GM18508 (cell line): ENCODE results near the gene RTL5.

Source experiments
- ATAC-seq: cut with Tn5 transposase; IDR thresholded peaks from one replicate; pipeline ENCODE4 v1.9.1; 2021; ENCODE audit warnings: moderate number of reproducible peaks; ENCODE audit not compliant: insufficient read depth, unreplicated experiment

The RTL5 gene

DNA sequence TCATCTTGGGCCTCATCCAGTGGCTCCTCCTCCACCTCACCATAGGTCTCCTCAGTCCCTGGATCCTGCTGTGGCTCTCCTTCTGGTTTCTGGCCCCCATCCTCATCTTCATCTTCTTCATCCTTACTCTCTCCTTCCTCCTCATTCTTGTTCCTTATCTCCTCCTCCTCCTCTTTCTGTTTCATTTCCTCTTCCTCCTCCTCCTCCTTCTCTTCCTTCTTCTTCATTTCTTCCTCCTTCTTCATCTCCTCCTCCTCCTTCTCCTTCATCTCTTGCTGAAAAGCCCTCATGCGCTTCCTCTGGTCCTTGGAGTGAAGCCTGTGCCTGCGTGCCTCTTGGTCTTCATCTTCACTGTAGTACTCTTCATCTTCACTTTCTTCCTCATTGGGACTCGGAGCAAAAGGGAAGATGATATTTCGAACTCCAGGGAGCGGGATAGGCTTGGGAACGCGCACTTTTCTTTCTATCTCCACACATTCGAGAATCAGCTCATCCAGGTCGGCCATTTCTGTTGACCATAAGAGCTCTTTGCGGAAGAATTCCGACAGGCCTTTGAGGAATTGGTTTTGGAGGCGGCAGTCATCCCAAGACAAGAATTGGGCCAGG, 1.5 kb downstream of the RTL5 start:
- ATAC-seq, result no peak

DNA sequence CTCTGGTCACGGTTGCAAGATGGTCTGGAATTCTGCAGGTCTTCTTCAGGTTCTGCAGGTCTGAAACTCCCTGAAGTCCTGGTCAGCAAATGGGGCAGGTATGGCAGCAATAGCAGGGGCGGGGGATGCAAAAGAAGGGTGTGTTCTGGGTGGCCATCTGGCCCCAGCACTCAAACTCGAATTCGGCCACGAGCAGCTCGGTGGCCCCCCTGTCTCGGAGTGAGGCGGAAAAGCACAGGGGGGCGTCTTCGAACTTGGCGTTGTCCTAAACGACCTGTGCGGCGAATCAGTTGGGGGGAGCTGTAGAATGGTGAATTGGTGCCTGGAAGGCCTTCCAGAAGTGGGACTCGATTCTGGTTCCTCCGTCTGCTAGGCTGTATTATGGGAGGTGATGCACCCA, 2.1 kb downstream of the RTL5 start:
- ATAC-seq, result no peak

GRCh38 chrX:72128881-72129280, 2.8 kb downstream of the RTL5 start:
- ATAC-seq, result no peak

- no peak for ATAC-seq
Observed at GRCh38 chrX:72128183-72128834, 3.4 kb downstream of the RTL5 start.

GRCh38 chrX:72127332-72127731, 4.4 kb downstream of the RTL5 start:
- ATAC-seq, result no peak

DNA sequence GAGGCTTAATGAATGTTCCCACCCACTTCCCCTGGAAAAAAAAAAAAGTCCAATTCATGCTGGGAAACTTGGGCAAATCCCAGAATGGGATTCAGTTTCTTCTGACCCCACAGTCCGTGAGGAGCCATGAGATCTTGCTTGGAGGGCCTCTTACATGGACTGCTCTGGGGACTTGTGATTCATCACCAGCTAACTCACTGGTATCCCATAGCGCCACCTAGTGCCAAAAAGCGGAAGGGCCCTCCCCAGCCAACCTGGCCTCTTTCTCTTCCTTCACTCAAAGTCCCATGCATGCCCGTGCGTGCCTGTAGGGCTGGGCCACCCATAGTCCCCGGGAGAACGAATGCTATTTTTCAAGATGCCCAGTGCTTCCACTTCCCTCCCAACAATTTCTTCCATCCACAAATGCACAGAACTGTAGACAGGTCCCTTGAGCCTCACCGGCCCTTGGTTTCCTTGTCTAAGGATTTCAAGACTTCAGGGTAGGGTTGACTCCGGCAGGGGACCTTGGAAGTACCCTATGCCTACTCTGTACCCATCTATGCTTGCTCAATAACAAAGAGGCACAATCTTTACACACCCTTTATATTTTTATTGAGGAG, 5.1 kb downstream of the RTL5 start:
- ATAC-seq, result no peak

DNA sequence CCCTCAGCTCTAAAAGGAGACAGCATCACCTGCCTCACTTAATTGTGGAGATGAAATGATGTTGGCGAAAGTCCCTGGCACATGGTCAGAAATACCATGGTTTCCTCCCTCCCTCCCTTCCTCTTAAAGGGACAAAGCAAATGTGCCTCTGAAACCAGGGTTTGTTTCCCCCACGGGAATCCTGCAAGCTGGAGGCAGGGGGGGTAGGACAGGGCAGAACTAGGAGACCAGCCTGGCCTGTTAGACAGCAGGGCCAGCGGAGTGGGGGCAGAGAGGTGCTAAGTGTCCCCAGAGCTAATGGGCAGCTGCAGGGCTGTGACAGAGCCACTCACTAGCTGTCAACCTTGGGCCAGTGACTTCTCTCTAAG, 5.7 kb downstream of the RTL5 start:
- ATAC-seq, result no peak

GRCh38 chrX:72125331-72126047, 6.2 kb downstream of the RTL5 start:
- ATAC-seq, result no peak

GRCh38 chrX:72124540-72125201, 7.0 kb downstream of the RTL5 start:
- no peak for ATAC-seq

GRCh38 chrX:72123471-72124185, 8.1 kb downstream of the RTL5 start:
- ATAC-seq, result no peak

DNA sequence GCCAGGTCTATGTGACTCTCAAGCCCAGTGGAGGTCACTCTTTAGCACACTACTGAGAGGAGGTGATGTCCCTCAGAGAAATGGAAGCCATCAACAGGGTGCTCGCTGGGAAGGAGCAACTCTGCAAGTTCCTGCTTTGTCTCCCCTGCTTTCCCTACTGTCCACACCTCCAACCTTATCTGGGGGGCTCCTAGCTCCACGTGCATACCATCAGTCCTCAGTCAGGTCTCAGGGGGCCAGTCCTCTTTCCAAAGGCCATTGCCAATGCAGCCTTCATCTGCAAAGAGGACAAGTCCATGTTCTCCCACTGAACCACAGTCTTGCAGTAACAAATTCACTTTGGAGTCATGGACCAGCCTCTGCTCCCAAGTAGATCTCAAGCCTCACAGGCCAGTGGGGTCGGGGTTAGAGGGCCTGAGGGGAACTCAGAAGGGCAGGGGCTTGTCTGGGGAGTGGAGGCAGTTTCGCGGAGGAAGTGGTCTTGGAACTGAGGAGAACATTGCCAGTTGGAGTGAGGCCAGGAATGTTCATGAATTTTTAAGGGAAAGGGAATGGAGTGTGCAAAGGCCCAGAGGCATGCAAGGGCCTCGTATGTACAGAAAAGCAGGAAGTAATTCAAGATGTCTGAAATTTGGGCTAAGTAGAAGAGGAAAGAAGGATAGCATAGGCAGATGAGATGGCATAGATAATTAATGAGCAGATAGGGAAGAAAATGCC, 8.9 kb downstream of the RTL5 start:
- no peak for ATAC-seq

- ATAC-seq, result no peak
Observed at GRCh38 chrX:72121383-72121782, 10.3 kb downstream of the RTL5 start.

- no peak for ATAC-seq
Observed at GRCh38 chrX:72120837-72121236, 10.9 kb downstream of the RTL5 start.

GRCh38 chrX:72117636-72118210, 14.0 kb downstream of the RTL5 start:
- ATAC-seq, result no peak

- no peak for ATAC-seq
Observed at GRCh38 chrX:72115380-72115779, 16.3 kb downstream of the RTL5 start.

DNA sequence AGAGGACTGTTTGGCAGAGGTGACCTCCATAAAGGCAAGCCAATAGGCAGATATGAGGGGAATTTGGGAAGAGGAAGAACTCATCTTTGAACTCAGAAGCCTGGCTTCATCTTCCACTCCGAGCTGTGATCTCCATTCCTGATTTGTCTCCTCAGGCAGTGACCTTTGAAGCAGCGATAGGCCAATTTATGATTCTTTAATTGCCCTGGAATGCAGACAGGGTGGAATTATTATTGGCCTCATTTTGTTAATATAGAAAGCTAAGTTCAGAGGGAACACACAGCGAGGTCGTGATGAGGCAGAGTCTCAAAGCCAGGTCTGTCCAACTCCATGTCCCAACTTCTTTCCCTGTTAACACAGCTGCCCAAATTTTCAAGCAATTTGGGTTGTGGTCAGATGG, 16.9 kb downstream of the RTL5 start:
- ATAC-seq, result no peak

DNA sequence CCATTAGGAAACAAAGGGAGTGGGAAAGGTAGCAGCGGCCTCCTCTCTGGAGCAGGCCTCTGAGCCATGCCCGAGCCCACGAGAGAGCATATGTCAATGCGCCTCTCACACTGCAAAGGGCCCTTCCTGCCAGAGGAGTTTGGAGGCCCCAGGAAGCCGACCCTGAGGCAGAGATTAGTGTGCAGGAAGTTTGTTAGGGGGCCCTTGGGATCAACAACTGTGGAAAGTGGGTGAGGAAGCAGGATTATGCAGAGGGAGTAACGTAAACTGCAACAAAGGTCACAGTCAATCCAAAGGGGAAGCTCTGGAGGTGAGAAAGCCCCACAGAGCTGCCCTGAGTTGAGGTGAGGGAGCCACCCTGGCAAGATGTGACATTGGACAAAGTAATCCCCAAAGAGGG, 17.4 kb downstream of the RTL5 start:
- ATAC-seq, result no peak

DNA sequence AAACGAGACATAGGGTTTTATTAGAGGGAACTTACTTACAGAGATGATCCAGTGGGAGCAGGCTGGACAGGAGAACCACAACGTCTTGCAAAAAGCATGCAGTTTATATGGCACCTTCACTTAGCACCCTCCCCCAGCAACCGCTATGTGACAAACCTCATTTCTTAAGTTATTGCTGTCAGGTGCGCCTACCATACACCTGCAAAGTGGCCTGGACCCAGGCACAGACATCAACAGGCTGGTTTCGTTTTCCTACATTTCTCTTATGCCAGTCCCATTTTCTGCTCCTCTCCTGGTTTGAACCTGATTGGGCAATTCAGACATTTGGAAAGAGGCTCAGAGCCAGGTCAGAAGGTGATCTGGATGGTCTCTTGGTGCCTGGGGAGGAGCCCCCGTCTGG, 18.3 kb downstream of the RTL5 start:
- no peak for ATAC-seq
